ENCODE measurements around the gene ACSBG1. TPM values are rescaled to one million over a fixed set of nuclear protein-coding genes. Genes with fewer than 3 reads are reported as not detected.
"Not testable (repeated sequence)": the region's sequence is repeated elsewhere in the genome, so short reads cannot be mapped to it uniquely, and the experiment has no call there.

ACSBG1 gene
- total RNA-seq, 1 donor from 2014 or later = not detected

- DNase-seq (ENCODE audit: low read depth, low spot score) = no peak
These were observed 65.8 kb downstream of the ACSBG1 start for GRCh38 chr15:78168608-78169007.

- DNase-seq (ENCODE audit: low read depth, low spot score) = no peak
These were observed 67.0 kb downstream of the ACSBG1 start for GRCh38 chr15:78167227-78167888.

- no peak for DNase-seq (ENCODE audit: low read depth, low spot score)
These were observed 70.4 kb downstream of the ACSBG1 start for GRCh38 chr15:78164010-78164409.

- DNase-seq (ENCODE audit: low read depth, low spot score) = no peak
These were observed 72.3 kb downstream of the ACSBG1 start for GRCh38 chr15:78162038-78162437.

GRCh38 chr15:78159395-78159794 lies 75.0 kb downstream of the ACSBG1 start:
- DNase-seq (ENCODE audit: low read depth, low spot score) = no peak

GRCh38 chr15:78157203-78157602 lies 77.2 kb downstream of the ACSBG1 start:
- DNase-seq (ENCODE audit: low read depth, low spot score) = no peak

GRCh38 chr15:78156653-78157052 lies 77.7 kb downstream of the ACSBG1 start:
- no peak for DNase-seq (ENCODE audit: low read depth, low spot score)

DNA sequence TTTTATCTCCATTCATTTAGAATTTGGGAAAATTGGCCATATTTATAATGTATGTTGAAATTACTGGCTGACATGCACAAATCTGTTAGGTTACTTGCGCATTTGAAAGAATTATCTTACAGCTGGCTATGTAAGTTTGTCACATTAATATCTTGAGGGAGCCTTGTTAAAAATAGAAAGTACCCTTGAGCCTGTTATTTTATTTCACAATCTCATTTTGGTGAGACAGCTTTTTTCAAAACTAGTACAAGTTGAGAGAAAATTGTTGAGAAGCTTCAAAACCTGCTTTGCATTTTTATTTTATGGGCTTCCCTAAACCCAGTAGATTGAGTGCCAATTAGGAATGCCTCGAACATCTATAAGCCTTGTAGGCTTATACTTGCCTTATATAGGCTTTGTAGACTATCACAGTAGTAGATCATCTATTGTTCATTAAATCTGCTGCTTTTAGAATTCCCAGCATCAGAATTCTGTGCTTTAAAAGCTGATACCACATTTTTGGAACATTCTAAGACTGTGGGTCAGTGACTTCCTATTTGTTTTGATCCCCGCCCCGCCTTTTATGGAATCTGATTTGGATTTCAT lies 78.9 kb downstream of the ACSBG1 start:
- no peak for DNase-seq (ENCODE audit: low read depth, low spot score)

DNA sequence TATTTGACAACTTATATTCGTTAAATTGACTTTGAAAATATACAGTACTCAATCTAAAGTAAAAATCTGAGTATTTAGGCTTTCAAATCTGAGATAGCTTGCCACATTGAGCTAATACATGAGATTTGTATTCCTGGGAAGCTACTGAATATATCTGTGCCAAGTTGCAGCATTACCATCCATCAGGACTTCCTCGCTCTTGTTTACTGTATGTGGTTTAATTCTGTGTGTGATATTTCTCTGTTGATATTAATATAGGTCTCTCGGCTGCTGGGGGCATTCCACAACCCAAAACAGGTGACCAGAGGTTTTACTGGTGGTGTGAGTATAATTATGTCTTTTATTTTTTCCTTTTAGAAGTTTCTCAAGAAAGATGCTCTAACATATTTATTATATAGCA lies 79.4 kb downstream of the ACSBG1 start:
- DNase-seq (ENCODE audit: low read depth, low spot score) = no peak

DNA sequence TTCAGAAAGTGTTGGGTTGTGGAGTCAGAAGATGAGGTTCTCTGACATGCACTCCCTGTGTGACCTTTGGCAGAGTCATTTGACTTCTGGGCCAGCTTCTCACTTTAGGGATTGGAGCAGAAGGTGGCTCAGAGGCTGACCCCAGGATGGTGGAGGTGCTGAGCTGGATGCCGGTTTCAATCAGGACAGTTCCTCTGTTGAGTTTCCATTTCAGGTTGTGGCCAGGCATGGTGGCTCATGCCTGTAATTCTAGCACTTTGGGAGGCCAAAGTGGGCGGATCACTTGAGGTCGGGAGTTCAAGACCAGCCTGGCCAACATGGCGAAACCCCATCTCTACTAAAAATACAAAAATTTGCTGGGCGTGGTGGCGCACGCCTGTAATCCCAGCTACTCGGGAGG lies 83.3 kb downstream of the ACSBG1 start:
- not testable (repeated sequence) for DNase-seq (ENCODE audit: low read depth, low spot score)

DNA sequence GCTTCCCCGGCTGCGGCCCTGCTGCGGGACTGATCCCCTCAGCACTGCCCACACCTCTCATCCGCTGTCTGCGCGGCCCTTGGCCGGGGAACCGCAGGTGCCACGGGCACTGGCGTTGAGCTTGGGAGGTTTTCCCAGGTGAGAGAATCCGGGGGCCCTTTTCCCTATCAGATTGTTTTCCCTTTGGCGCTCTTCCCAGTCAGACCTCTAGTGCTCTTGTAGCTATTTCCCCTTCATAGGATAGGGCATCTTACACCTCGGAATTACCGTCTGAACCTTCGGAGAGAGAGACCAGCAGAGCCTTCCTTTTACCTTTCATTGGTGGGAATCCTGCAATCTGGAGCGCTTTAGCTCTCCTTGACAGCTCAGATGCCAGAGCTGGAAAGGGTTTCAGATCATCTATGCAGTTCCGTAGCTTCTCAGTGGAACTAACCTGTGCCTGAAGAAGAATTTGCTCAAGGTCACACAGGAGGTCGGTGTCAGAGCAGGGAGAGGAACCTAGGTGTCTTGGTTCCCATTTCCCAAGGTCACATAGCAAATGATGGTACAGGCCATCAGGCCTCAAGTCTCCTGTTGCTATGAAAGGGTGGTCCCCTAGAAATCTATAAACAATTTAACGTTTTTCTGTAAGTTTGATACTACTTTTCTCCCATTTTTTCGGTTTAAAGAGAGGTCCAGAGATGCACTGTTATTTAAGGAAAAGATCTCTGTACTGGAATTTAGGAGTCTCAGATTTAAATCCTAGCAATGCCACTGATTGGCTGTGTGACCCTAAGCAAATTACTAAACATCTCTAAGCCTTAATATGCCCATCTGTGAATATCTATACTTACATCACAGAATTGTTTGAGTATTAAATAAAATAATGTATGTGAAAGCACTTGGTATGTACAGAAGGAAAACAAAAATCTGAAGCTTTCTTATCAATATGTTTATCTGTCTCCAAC lies 84.3 kb downstream of the ACSBG1 start:
- no peak for DNase-seq (ENCODE audit: low read depth, low spot score)

GRCh38 chr15:78149068-78149804 lies 85.1 kb downstream of the ACSBG1 start, which contains the start of gene IDH3A:
TSS of gene IDH3A (plus strand) at chr15:78149362. CDS start at chr15:78149404, 42 bp downstream.
- peak; percentile 78 for DNase-seq (ENCODE audit: low read depth, low spot score)

DNA sequence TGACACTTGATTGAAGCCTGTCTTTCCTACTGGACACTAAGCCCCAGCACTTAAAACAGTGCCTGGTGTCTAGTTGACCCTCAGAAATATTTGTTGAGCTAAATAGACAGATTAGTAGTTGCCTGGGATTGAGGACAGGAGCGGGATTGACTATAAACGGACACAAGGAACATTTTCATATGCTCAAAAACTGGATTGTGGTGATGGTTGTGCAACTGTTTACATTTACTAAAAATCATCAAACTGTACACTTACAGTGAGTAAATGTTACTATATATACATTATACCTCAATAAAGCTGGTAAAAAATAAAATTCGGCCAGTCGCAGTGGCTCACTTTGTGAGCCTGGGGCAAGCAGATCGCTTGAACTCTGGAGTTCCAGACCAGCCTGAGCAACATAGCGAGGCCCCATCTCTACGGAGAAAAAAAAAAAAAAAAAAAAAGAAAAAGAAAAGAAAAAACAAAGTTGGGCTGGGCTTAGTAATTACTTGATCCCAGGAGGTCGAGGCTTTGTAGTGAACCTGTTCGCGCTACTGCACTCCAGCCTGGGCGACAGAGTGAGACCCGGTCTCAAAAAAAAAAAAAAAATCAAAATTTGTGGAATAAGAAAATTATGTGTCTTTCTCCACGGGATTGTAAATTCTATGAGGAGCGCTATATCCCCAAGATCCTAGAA lies 85.8 kb downstream of the ACSBG1 start:
- DNase-seq (ENCODE audit: low read depth, low spot score) = no peak

DNA sequence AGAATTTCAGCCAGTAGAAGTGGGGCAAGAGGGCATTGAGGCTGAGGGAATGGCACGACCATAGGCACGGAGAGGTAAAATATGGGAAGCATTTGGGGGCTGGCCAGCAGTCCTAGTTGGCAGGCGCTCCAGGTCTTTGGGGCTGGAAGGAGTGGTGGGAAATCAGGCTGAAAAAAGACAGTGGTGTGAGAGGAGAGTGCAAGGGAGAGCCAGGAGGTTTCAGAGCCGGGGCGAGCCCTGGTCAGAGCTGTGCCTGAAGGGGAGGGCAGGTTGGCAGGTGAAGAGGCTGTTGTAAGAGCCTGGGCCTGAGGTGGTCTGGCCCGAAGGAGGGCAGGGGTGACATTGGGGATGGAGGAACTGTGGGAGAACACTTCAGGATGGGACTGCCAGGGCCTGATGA lies 86.8 kb downstream of the ACSBG1 start:
- DNase-seq (ENCODE audit: low read depth, low spot score) = no peak

DNA sequence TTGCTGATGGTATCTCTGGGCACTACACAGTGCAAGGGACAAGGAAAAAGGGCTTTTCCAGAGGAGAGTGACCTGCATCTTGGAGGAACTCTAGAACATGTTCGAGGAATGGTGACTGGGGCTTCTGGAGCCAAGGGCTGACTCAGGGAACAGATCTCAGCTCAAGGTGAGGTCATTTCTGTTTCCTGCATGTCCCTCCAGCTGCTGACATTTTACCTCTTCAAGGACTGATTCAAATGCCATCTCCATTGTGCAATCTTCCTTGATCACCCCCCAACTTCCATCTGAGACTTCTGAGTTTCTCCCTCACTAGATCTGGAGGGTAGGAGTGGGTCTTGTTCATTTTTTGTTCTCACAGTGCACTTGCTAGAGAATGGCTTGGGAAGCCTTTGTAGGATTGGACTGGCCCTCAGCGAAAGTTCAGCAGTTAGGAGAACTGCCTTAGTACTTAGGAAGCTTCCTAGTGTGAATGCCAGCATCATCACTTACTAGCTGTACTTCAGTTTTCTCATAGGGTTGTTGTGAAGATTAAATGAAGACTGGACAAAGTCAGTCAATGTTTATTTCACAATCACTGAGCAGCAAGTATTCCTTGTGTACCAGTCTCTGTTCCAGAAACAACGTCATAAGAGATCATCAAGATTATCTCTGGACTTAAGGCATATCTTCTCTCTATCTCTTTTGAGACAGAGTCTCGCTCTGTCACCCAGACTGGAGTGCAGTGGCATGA lies 87.8 kb downstream of the ACSBG1 start:
- no peak for DNase-seq (ENCODE audit: low read depth, low spot score)

DNA sequence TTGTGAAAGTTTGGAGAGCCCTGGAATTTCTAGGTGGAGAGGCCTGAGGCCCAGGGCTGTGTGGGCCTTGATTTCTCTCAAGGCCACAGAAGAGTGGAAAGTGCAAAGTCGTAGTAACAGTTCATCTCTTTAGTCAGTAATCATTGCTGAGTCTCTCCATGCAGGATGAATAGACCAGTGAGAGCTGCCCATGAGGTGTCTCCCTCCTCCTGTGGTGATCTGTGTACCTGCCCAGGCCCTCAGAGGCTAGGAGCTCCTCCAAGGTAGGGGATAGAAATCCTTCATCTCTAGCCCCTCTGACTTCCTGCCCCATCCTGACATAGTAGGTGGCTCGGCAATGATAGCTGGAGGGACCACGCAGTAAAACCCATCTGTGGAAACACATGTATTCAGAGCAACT lies 92.0 kb downstream of the ACSBG1 start:
- no peak for DNase-seq (ENCODE audit: low read depth, low spot score)

- DNase-seq (ENCODE audit: low read depth, low spot score) = no peak
These were observed 94.1 kb downstream of the ACSBG1 start for GRCh38 chr15:78140292-78140691.

DNA sequence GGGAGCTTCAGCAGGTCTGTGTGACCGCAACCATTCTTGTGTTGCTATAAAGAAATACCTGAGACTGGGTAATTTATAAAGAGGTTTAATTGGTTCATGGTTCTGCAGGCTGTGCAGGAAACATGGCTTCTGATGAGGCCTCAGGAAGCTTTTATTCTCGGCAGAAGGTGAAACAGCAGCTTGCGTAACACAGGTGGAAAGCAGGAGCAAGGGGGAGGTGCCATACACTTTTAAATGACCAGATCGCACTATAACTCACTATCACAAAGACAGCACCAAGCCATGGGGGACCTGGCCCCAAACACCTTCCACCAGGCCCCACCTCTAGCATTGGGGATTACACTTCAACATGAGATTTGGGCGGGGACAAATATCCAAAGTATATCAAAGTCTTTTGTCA lies 94.8 kb downstream of the ACSBG1 start:
- no peak for DNase-seq (ENCODE audit: low read depth, low spot score)

DNA sequence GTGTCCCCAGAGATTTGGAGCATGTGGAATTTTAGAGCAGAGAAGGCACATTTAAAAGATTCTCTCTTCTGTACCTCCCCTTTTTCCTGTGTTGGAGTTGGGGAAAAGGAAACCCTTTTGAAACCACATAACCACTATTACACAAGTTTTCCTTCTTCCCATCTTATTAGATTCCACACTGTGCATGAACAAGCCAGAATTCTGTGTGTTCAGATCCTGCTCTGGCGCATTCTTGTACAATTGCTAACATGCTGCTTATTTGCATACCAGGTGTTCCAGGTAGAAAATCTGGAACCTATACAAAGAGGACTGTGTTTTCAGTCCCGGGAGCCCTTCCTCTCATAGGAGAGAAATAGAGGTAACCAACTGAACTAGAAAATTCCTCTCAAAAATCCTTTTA lies 100.6 kb downstream of the ACSBG1 start:
- no peak for DNase-seq (ENCODE audit: low read depth, low spot score)
